Nephron (organoid): ENCODE results near the gene SORBS1.

Experiments
- H3K27ac Mint-ChIP-seq, 3 experiments: 2 replicates each; pipeline ENCODE4 v1.8.0; 2020; ENCODE audit warnings: mixed read lengths in 3 of 3, mild to moderate bottlenecking in 2 of 3, moderate library complexity in 1 of 3
- H3K27me3 Mint-ChIP-seq: 2 replicates; pipeline ENCODE4 v1.8.0; 2021; ENCODE audit warnings: low read depth, mild to moderate bottlenecking, moderate library complexity, mixed read lengths
- H3K36me3 Mint-ChIP-seq: 2 replicates; pipeline ENCODE4 v1.8.0; 2020; ENCODE audit warnings: low read depth, mixed read lengths
- H3K4me1 Mint-ChIP-seq: 2 replicates; pipeline ENCODE4 v1.8.0; 2020; ENCODE audit warnings: mixed read lengths
- H3K4me3 Mint-ChIP-seq, 3 experiments: 2 replicates each; pipeline ENCODE4 v1.8.0; 2020; ENCODE audit warnings: mild to moderate bottlenecking in 3 of 3, mixed read lengths in 3 of 3, moderate library complexity in 2 of 3
- H3K9me3 Mint-ChIP-seq: 2 replicates; pipeline ENCODE4 v1.8.0; 2020; ENCODE audit warnings: mixed read lengths
- CTCF ChIP-seq, 3 experiments: fragments of 200-600 bp; sonication (generic); IDR thresholded peaks; one replicate each; pipeline ENCODE4 v1.5.0; 2021; ENCODE audit warnings: antibody characterized with exemption in 3 of 3; ENCODE audit not compliant: unreplicated experiment in 3 of 3

SORBS1 gene

DNA sequence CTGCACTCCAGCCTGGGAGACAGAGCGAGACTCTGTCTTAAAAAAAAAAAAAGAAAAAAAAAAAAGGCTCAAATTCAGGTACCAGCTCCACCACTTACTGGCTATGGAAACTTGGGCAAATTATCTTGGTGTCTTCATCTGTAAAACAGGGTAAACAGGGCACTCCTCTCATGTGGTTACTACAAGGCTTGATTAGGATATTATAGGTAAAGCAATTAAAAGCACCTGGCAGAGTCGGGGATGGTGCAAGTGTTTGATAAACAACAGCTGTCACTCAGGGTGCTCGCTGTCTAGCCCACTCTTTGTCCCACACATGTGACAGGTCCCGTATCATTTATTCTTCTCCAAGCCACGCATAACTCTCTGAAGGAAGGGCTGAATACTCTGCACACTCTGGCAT is 96.9 kb downstream of the SORBS1 start:
- H3K27me3 Mint-ChIP-seq = no peaks in the 10 kb centered on the region
- H3K27ac Mint-ChIP-seq = peak overlapping the region; percentile 83 to 92 (median 83)
- H3K4me3 Mint-ChIP-seq = no peak overlapping the region
- no peaks in the 10 kb centered on the region for H3K9me3 Mint-ChIP-seq
- no peaks in the 10 kb centered on the region for H3K36me3 Mint-ChIP-seq
- peaks cover 62% of the 10 kb centered on the region for H3K4me1 Mint-ChIP-seq
- TF ChIP-seq CTCF (IDR thresholded peaks at IDR 0.05; ENCODE audit: unreplicated experiment in 3 of 3) = no peak

- H3K36me3 Mint-ChIP-seq = no peaks in the 10 kb centered on the region
- H3K27me3 Mint-ChIP-seq = no peaks in the 10 kb centered on the region
- no peak overlapping the region for H3K4me3 Mint-ChIP-seq
- no peak for TF ChIP-seq CTCF (IDR thresholded peaks at IDR 0.05; ENCODE audit: unreplicated experiment in 3 of 3)
- H3K9me3 Mint-ChIP-seq = no peaks in the 10 kb centered on the region
- peak overlapping the region; percentile 80 to 98 (median 88) for H3K27ac Mint-ChIP-seq
- peaks cover 62% of the 10 kb centered on the region for H3K4me1 Mint-ChIP-seq
Observed at GRCh38 chr10:95462740-95463667, 98.2 kb downstream of the SORBS1 start.

DNA sequence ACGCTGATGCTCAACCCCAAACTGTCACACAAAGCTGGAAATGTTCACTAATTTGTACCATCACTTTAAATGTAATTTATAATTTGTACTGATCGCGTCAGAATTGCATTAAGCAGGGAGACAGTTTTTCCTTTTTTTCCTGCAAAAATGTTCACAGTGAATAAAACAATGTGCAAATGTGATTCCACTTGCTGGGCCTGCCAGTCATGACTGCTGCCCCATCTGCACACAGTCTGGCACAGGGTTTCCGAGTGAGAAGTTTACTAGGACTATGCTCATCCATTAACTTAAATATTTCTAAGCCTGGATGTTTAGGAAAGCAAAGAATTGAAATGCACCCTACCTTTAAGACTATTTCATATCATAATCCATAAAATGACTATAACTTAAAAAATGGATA is 99.6 kb downstream of the SORBS1 start:
- peaks cover 65% of the 10 kb centered on the region for H3K4me1 Mint-ChIP-seq
- no peaks in the 10 kb centered on the region for H3K36me3 Mint-ChIP-seq
- H3K27ac Mint-ChIP-seq = peak overlapping the region; percentile 76 to 98 (median 98)
- H3K4me3 Mint-ChIP-seq = no peak overlapping the region
- H3K9me3 Mint-ChIP-seq = no peaks in the 10 kb centered on the region
- TF ChIP-seq CTCF (IDR thresholded peaks at IDR 0.05; ENCODE audit: unreplicated experiment in 3 of 3) = no peak
- H3K27me3 Mint-ChIP-seq = no peaks in the 10 kb centered on the region

- H3K9me3 Mint-ChIP-seq = no peaks in the 10 kb centered on the region
- no peaks in the 10 kb centered on the region for H3K27me3 Mint-ChIP-seq
- H3K4me3 Mint-ChIP-seq = peak overlapping the region; percentile 45 to 61 (median 45)
- H3K4me1 Mint-ChIP-seq = peaks cover 65% of the 10 kb centered on the region
- TF ChIP-seq CTCF (IDR thresholded peaks at IDR 0.05; ENCODE audit: unreplicated experiment in 3 of 3) = no peak
- H3K36me3 Mint-ChIP-seq = no peaks in the 10 kb centered on the region
- peak overlapping the region; percentile 98 for H3K27ac Mint-ChIP-seq
Observed at GRCh38 chr10:95459446-95460045, 101.6 kb downstream of the SORBS1 start.

GRCh38 chr10:95458871-95459270 is 102.3 kb downstream of the SORBS1 start:
- no peaks in the 10 kb centered on the region for H3K36me3 Mint-ChIP-seq
- H3K27me3 Mint-ChIP-seq = no peaks in the 10 kb centered on the region
- peaks cover 62% of the 10 kb centered on the region for H3K4me1 Mint-ChIP-seq
- no peaks in the 10 kb centered on the region for H3K9me3 Mint-ChIP-seq
- H3K27ac Mint-ChIP-seq = peak overlapping the region; percentile 98
- no peak for TF ChIP-seq CTCF (IDR thresholded peaks at IDR 0.05; ENCODE audit: unreplicated experiment in 3 of 3)
- H3K4me3 Mint-ChIP-seq = peak overlapping the region in 1 of 3 experiments; percentile 61
